ENCODE results near the gene CEP250. TPM values are rescaled to one million over a fixed set of nuclear protein-coding genes. Genes with fewer than 3 reads are reported as not detected.

The CEP250 gene
- total RNA-seq, 1 experiment from 2014 or later, result 42.3 TPM

- Histone ChIP-seq H3K36me3 (ENCODE audit: control insufficient read depth in 1 of 2, insufficient read depth in 2 of 2, low read length in 2 of 2) (no peaks in the 10 kb centered on the region), H4K20me1 (ENCODE audit: insufficient read depth) (no peaks in the 10 kb centered on the region), H3K9me2 (ENCODE audit: insufficient read depth) (no peaks in the 10 kb centered on the region), H3K9ac (ENCODE audit: low read length) (no peak overlapping the region), H3K9me3 (ENCODE audit: control insufficient read depth in 1 of 2, insufficient read depth in 1 of 2, low read depth in 1 of 2, low read length in 2 of 2) (no peaks in the 10 kb centered on the region), H3K79me2 (ENCODE audit: insufficient read depth, low read length) (no peaks in the 10 kb centered on the region), H3K27me3 (ENCODE audit: insufficient read depth, low read length) (no peaks in the 10 kb centered on the region), H3K4me3 (replicated peaks in 1 of 2; ENCODE audit: low read depth in 1 of 2, low read length in 2 of 2) (no peak overlapping the region), H3K4me2 (ENCODE audit: low read length) (no peak overlapping the region), H3K27ac (ENCODE audit: low read depth, low read length) (no peak overlapping the region), H2AFZ (ENCODE audit: low read depth, low read length, poor library complexity, severe bottlenecking) (no peak overlapping the region), H3K4me1 (ENCODE audit: control insufficient read depth in 1 of 2, insufficient read depth in 2 of 2, low read length in 2 of 2) (peaks cover 3 to 17% of the 10 kb centered on the region in 2 experiments; a peak in 3 of 4 replicates)
- CTCF ChIA-PET, result interaction anchor here (4.8 kb wide), 1 partner anchor 140 kb away, joined by 34 read pairs; no protein-coding TSS in a partner anchor
- intact Hi-C loops (cut with micrococcal nuclease), result no loop called here
- RAD21 ChIA-PET (ENCODE audit: low non-redundant PET in 1 of 2, low total read pairs in 2 of 2, uncharacterized antibody in 2 of 2, unreplicated experiment in 2 of 2), result no interaction called here
- no TSS peak for BruUV-seq (replicated peaks)
- ATAC-seq (no peak), DNase-seq (ENCODE audit: low read depth, low spot score) (no peak)
- POLR2A ChIA-PET, result no interaction called here
- TF ChIP-seq POLR2A (IDR thresholded peaks at IDR 0.05; ENCODE audit: borderline replicate concordance, extremely low read depth, insufficient read depth, insufficient read length), result no peak
- no peak for TF ChIP-seq ZBTB33 (IDR thresholded peaks at IDR 0.05; ENCODE audit: extremely low read depth, insufficient replicate concordance, low read length)
- TF ChIP-seq CEBPB (IDR thresholded peaks at IDR 0.05; ENCODE audit: low read depth), result no peak
- TF ChIP-seq JUND (IDR thresholded peaks at IDR 0.05), result no peak
- no peak for TF ChIP-seq EZH2phosphoT487 (IDR thresholded peaks at IDR 0.05; ENCODE audit: borderline replicate concordance)
These were observed 11.2 kb upstream of the CEP250 start for GRCh38 chr20:35444226-35444625.

- H3K27me3 ChIP-seq (ENCODE audit: insufficient read depth, low read length), result no peaks in the 10 kb centered on the region
- intact Hi-C loops (cut with micrococcal nuclease), result loop anchor here (2.0 kb wide), 1 partner anchor 302 kb away; no protein-coding TSS in a partner anchor
- H3K9me2 ChIP-seq (ENCODE audit: insufficient read depth), result no peaks in the 10 kb centered on the region
- H3K9me3 ChIP-seq (ENCODE audit: control insufficient read depth in 1 of 2, insufficient read depth in 1 of 2, low read depth in 1 of 2, low read length in 2 of 2), result no peaks in the 10 kb centered on the region
- no TSS peak for BruUV-seq (replicated peaks)
- no peak overlapping the region for H2AFZ ChIP-seq (ENCODE audit: low read depth, low read length, poor library complexity, severe bottlenecking)
- H3K4me2 ChIP-seq (ENCODE audit: low read length), result peak overlapping the region; percentile 17; the same call in 1 of the 2 replicates
- peaks cover 3 to 18% of the 10 kb centered on the region in 2 experiments; a peak in 3 of 4 replicates for H3K4me1 ChIP-seq (ENCODE audit: control insufficient read depth in 1 of 2, insufficient read depth in 2 of 2, low read length in 2 of 2)
- DNase-seq (ENCODE audit: low read depth, low spot score), result no peak
- no peak overlapping the region for H3K27ac ChIP-seq (ENCODE audit: low read depth, low read length)
- peak; percentile 12 for ATAC-seq
- ChIA-PET RAD21 (ENCODE audit: low non-redundant PET in 1 of 2, low total read pairs in 2 of 2, uncharacterized antibody in 2 of 2, unreplicated experiment in 2 of 2) (no interaction called here), CTCF (interaction anchor here (1.0 to 4.8 kb wide), 10 partner anchors 8 to 612 kb away, joined by 3 to 34 read pairs (median 5); partner anchors contain the start of gene CEP250), POLR2A (no interaction called here)
- H3K36me3 ChIP-seq (ENCODE audit: control insufficient read depth in 1 of 2, insufficient read depth in 2 of 2, low read length in 2 of 2), result no peaks in the 10 kb centered on the region
- no peak overlapping the region; a peak in 1 of 4 replicates for H3K4me3 ChIP-seq (replicated peaks in 1 of 2; ENCODE audit: low read depth in 1 of 2, low read length in 2 of 2)
- H4K20me1 ChIP-seq (ENCODE audit: insufficient read depth), result no peaks in the 10 kb centered on the region
- H3K9ac ChIP-seq (ENCODE audit: low read length), result no peak overlapping the region
- H3K79me2 ChIP-seq (ENCODE audit: insufficient read depth, low read length), result no peaks in the 10 kb centered on the region
- TF ChIP-seq FOSL1 (IDR thresholded peaks at IDR 0.05; ENCODE audit: low read depth), result no peak
- no peak for TF ChIP-seq YY1 (IDR thresholded peaks at IDR 0.05; ENCODE audit: extremely low read depth, insufficient replicate concordance, low read depth, low read length)
- no peak for TF ChIP-seq CEBPB (IDR thresholded peaks at IDR 0.05; ENCODE audit: low read depth)
- TF ChIP-seq JUND (IDR thresholded peaks at IDR 0.05), result no peak
- no peak for TF ChIP-seq SRF (IDR thresholded peaks at IDR 0.05; ENCODE audit: low read depth)
- no peak for TF ChIP-seq EZH2phosphoT487 (IDR thresholded peaks at IDR 0.05; ENCODE audit: borderline replicate concordance)
- no peak for TF ChIP-seq EGR1 (IDR thresholded peaks at IDR 0.05; ENCODE audit: low read depth)
- TF ChIP-seq ZNF274 (IDR thresholded peaks at IDR 0.05; ENCODE audit: low read depth, low read length), result no peak
- TF ChIP-seq SIN3A (IDR thresholded peaks at IDR 0.05; ENCODE audit: low read depth), result no peak
- TF ChIP-seq POLR2AphosphoS5 (IDR thresholded peaks at IDR 0.05; ENCODE audit: low read depth, low read length), result no peak
- TF ChIP-seq CTCF (IDR thresholded peaks at IDR 0.05 in 2 of 3, conservative IDR thresholded peaks at IDR 0.05 in 1 of 3; ENCODE audit: borderline replicate concordance in 1 of 3, insufficient read depth in 1 of 3, low read depth in 2 of 3, low read length in 2 of 3), result no peak
- TF ChIP-seq ZFX (IDR thresholded peaks at IDR 0.05), result no peak
- TF ChIP-seq RAD21 (IDR thresholded peaks at IDR 0.05; ENCODE audit: low read depth), result no peak
- no peak for TF ChIP-seq ELF1 (IDR thresholded peaks at IDR 0.05; ENCODE audit: borderline replicate concordance, low read depth)
- no peak for TF ChIP-seq SP1 (IDR thresholded peaks at IDR 0.05; ENCODE audit: low read depth)
These were observed 8.9 kb upstream of the CEP250 start for GRCh38 chr20:35446356-35447078.

Measured in HCT116 (cell line).